HG02571 (cell line): ENCODE data around the gene AKAP13.
"Not testable (repeated sequence)": the region's sequence is repeated elsewhere in the genome, so short reads cannot be mapped to it uniquely, and the experiment has no call there.

Experiments used
- ATAC-seq: cut with Tn5 transposase; IDR thresholded peaks from one replicate; pipeline ENCODE4 v1.9.1; 2021; ENCODE audit warnings: mild to moderate bottlenecking, moderate library complexity; ENCODE audit not compliant: unreplicated experiment

The AKAP13 gene, protein sequence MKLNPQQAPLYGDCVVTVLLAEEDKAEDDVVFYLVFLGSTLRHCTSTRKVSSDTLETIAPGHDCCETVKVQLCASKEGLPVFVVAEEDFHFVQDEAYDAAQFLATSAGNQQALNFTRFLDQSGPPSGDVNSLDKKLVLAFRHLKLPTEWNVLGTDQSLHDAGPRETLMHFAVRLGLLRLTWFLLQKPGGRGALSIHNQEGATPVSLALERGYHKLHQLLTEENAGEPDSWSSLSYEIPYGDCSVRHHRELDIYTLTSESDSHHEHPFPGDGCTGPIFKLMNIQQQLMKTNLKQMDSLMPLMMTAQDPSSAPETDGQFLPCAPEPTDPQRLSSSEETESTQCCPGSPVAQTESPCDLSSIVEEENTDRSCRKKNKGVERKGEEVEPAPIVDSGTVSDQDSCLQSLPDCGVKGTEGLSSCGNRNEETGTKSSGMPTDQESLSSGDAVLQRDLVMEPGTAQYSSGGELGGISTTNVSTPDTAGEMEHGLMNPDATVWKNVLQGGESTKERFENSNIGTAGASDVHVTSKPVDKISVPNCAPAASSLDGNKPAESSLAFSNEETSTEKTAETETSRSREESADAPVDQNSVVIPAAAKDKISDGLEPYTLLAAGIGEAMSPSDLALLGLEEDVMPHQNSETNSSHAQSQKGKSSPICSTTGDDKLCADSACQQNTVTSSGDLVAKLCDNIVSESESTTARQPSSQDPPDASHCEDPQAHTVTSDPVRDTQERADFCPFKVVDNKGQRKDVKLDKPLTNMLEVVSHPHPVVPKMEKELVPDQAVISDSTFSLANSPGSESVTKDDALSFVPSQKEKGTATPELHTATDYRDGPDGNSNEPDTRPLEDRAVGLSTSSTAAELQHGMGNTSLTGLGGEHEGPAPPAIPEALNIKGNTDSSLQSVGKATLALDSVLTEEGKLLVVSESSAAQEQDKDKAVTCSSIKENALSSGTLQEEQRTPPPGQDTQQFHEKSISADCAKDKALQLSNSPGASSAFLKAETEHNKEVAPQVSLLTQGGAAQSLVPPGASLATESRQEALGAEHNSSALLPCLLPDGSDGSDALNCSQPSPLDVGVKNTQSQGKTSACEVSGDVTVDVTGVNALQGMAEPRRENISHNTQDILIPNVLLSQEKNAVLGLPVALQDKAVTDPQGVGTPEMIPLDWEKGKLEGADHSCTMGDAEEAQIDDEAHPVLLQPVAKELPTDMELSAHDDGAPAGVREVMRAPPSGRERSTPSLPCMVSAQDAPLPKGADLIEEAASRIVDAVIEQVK (N-terminal part only)

DNA sequence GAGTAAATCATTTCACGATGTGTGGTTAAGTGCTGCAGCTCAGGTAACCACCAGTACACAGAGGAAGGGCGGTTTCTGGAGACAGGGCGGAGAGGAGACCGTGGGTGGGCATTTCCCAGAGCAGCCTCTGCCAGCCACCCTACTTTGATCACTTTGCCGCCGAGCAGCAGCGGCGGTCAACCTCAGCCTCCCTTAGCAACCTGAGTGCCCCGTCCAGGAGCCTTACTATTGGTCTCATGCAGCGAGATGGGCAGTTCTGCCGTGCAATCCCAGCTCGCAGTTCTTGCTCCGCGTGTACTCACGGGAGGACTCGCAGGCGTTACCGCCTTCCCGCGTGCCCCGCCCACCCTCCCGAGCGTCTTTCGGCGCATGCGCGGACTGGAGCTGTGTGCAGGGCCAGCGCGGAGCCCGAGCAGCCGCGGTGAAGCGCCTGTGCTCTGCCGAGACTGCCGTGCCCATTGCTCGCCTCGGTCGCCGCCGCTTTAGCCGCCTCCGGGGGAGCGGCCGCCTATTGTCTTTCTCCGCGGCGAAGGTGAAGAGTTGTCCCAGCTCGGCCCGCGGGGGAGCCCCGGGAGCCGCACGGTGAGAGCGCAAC is at the start of gene AKAP13:
Gene AKAP13, plus strand, starts transcription at position 387 of the 595 bp plus-strand sequence. CDS start 105,118 bp downstream, outside the sequence.
- peak; percentile 82 for ATAC-seq

DNA sequence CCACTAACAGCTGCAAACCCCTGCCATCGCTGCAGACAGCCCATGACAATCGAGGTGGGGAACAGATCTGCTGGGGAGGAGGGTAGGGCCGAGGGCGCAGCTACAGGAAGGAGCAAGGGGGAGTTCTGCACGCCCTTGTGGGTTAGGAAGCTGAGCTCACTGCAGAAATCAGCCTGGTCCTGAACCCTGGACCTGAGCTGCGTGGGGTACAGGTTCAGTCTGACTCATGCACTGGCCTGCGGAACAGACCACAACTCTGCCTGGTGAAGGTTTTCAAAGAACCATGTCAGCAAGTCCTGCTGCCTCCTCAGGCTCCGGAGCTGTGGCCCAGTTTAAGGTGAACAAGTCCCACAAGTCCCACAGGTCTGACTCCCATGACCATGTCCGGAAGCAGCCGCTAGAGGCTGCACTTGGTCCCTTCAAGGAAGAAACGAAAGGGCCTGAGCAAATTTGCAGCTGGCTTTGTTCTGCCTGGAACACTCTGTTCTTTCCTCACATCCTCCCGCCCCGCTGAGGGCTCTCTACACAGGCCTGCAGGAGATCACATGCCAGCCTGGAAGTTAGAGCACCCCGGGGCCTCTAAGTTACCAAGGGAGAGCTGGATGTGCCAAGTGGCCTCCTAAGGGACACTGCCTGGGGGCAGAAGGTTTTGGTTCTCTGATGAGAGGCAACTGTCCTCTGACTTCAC is 49.4 kb upstream of the AKAP13 start:
- peak; percentile 59 for ATAC-seq

DNA sequence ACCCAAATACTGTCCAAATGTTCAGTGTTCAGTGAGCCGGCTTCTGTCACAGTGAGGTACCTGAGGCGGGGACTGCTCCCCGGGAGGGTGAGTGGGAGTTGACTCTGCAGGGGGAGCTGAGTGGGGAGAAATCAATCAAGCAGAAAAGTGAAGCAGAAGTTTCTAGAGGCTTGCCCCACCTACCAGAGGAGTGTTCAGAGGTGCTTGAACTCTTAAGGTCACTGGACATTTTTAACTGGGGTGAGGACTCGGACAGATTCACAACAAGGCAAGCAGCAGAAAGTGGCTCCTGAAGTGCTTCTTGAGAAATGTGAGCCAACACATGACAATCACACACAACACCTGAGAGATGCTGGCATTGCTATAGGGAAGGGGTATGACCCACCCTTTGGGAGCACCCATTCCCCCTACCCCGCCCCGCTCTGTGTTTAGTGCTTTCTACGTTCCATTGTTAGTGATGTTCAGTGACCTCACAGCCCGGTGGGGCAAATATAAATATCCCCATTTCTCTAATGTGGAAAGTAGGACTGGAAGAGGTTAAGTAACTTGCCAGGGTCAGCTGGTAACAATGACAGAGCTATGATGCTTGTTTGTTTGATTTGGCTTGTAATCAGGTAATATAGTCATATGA is 48.6 kb upstream of the AKAP13 start:
- peak; percentile 2 for ATAC-seq

DNA sequence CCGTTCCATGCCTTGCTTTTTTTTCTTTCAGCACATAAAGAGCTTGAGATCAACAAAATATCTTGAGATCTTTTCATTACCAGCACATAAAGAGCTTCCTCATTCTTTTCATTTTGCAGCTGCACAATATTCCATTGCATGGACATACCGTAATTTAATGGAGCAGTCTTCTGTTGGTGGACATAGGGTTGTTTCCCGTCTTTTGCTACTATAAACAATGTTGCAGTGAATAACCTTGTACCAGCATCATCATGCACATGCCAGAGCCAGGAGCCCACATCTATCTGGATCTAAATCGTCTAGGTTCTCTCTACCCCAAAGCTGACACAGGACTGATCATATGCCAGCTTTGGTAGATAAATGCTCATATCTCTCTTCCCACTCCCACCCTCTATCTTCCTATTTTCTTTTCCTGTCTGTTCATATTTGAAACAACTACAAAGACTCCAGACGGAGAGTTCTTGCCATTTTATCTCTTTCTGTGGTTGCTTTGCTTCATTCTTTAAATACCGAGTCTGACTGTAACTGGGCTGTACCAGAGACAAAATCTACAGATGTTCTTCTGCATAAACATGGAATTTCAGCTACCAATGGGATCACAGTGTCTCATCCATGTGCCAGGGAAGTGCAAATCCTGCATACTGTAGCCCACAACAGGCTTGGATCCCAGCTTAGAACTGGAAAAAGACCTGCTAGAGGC is 47.1 kb upstream of the AKAP13 start:
- no peak for ATAC-seq

DNA sequence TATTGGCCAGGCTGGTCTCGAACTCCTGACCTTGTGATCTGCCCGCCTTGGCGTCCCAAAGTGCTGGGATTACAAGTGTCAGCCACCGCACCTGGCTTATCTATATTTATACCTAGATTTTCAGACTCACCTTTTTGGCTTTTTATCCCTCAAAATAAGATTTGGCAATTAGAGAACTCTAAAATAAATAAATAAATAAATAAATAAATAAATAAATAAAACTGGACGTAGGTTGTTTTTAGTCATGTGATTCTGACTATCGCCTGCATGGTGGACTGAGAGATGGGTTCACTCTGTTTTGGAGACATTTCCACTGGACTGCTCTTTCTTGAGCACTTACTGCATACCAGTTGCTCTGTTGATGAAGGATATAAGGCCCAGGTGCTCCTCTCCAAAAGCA is 46.2 kb upstream of the AKAP13 start:
- no peak for ATAC-seq

DNA sequence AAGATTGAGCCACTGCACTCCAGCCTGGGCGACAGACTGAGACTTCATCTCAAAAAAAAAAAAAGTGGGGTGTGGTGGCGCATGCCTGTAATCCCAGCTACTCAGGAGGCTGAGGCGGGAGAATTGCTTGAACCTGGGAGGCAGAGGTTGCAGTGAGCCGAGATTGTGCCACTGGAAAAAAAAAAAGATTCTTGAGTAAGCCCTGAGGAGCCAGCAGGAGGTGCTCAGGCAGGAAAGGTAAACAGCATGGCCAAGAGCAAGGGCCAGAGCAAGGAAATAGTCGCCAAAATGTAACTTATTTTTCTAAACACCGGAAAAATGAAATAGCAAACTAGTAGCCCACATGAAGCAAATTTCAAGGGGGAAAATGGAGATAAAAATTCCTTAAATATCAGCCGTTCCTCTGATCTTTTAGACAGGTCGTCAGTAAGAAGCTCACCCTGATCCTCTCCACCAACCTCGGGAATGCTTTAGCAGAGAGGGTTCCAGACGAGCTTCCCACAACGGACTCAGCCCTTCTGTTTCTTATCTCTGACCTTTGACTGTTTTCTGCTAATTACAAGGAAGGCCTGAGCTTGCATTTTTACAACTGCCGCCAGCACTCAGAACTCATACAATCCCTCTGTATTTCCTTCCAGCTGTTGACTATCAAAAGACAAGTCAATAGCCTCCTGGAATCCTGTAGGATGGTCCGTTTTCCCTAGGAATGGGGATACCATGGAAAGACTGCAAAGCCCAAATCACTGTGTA is 45.0 kb upstream of the AKAP13 start:
- ATAC-seq: no peak

DNA sequence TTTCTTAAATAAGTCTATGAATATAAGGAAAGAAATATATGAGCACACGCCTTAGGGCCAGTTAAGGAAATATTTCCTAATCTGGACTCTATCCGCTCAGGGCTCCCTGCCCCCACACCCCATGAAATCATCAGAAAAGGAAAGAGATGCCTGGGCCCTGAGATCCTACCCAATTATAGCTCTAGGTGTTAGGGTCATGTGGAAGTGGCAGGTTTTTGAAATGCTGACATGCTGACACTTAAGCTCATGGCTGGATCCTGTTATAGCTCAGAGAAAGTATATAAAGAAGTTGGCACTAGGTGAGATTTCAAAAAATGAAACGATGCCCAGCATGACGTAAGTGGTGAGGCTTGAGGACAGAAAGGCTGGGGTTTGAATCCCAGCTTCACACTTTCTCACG is 43.5 kb upstream of the AKAP13 start:
- no peak for ATAC-seq

DNA sequence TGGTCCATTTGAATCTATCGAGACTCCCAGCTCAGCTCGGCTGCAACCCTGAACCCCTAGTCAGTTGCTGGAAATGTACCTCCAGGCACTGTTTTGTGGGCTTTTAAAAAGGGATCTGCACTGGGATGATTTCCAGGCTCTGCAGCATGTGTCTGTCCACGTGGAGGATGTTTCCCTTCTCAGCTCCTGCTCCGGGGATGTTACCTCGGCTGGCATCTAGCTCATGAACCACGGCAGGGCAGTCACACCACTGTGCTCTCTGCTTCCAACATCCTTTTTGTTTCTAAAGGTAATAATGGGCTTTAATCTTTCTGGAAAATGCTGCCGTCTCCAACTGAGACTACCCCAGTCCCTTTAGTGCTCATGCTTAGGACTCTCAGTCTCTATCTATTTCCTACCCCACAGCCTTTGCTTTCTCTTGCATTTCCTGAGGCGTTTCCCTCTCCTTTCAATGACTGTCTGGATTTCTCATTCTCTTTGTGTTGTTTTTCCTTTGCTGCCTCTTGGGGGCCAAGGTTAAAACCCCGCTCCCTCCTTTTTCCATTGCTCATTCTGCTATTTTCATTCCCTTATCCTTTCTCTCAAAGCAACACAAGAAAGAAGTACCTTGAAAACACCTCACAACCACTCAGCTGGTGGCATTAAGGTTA is 42.9 kb upstream of the AKAP13 start:
- no peak for ATAC-seq

DNA sequence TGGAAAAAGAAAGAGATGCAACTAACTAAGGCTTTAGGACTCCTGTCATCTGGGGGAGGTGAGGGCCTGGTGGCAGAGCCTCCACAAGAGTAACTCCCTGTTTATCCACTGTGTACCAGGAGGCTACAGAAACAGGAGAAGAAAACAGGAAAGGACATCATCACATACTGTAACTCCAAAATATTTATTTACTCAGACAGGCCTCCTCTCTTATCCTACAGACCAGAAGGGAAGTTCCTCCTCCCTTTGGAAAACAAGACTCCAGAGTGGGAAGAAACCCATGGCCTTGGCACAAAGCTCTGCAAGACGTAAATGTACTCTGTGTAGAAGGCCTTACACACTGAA is 40.1 kb upstream of the AKAP13 start:
- ATAC-seq: no peak

DNA sequence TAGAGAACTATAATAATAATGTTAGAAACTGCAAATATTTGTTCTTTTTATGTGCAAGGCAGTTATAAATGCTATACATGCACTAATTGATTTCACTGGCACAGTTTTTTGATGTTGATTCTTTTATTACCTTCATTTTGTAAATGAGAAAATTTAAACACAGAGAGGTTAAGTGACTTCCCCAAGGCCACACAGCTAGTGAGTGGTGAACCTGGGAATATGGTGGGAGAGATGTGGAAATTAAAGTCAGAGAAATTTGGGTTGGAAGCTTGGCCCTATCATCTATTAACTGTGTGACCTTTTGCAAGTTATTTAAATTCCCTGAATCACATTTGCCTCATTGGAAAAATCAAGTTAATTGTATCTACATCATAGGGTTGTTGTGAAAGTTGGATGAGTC is 39.6 kb upstream of the AKAP13 start:
- ATAC-seq: no peak

DNA sequence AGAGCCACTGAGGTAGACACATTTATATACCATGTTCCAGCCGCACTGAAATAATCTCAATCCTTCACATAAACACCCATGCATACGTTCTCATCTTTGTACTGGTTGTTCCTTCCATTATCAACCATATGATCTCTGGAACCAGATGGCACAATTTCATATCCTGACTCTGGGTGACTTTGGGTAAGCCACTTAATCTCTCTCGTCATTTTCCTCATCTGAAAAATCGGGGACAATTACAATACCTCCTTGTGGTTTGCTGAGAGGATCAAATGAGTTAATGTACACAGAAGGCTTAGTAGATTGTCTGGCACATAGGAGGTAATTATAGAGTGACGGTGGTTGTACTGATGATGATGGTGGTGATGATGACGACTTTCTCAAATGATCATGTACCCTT is 38.2 kb upstream of the AKAP13 start:
- not testable (repeated sequence) for ATAC-seq

DNA sequence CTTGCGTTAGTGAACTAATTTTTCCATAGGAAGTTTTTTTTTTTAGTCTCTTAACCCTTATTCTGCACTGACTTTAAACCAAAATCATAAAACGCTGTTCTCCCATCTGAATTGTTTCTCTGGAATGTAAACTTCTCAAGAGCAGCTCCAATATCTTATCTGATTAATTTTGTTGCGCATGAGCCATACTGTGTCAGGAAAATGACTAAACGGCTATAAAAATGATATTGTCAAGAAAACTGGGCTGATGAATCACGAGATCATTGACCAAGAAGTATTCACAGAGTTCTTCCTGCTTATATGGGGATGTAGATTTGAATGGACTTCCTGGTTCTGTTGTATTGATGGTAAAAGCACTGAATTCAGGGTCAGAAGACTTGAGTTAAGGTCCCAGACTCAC is 37.0 kb upstream of the AKAP13 start:
- ATAC-seq: not testable (repeated sequence)

DNA sequence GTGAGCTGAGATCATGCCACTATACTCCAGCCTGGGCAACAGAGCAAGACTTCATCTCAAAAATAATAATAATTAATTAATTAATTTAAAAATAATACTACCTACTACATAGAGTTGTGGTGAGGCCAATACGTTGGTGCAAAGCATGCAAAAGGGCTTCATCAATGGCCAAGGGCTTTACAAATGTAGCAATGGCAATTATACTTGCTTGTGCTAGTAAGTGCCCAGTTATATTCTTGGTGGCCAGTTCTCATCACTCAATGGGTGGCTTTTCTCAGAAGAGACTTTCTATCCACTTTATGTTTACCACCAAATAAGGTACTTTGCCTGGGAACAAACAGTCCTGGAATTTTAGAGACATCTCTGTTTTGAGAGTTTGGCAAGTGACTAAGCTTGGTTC is 36.2 kb upstream of the AKAP13 start:
- ATAC-seq: not testable (repeated sequence)

DNA sequence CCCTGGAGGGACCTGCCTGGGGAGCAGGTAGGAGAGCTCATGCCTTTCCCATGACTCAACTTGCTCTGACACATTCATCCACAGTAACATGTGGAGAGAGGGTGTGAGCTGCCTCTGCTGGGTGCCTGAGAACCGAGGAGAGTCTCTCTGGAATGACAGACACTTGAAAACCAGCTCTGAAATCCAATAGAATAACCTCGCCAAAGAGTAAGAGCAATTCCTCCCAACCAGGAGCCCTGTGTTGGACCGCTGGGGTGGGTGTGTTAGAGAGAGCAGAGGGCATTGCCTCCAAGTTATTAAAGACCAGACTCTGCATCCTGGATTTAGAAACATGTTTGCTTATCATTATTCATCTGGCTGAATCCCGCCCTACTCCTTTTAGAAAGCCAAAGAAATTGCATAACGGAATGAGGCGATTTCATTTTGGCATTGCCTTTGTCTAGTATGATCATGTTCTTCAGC is 35.7 kb upstream of the AKAP13 start:
- not testable (repeated sequence) for ATAC-seq

DNA sequence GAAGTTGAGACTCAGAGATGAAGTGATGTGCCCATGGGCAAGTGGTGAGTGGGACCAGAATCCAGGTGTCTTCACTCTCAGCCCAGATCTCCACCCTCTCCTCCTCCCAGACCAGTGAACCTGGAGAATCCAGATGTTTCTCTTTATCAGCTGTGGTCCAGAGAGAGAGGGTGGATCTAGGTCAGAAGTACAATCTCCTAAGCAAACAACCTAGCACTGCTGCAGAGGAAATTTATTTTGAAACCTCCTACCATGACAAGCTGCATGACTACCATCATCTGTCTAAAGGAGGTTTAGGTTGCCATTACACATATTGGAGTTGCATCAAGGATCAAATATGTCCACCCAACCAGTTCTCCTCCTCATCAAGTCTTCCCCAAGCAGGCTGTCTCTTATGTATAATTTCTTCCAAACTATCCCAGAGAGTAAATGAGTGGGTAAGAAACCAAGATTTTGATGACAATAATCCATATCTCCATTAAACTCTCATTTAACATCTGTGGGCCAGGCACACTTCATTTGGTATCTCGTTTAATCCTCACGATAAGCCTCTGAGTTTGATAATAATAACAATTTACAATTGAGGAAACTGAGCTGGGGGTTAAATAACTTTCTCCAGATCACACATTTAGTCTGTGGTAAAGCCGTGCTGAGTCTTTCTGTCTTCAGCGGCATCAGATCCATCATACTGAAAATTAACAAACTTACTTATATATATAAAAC is 35.0 kb upstream of the AKAP13 start:
- ATAC-seq: not testable (repeated sequence)

DNA sequence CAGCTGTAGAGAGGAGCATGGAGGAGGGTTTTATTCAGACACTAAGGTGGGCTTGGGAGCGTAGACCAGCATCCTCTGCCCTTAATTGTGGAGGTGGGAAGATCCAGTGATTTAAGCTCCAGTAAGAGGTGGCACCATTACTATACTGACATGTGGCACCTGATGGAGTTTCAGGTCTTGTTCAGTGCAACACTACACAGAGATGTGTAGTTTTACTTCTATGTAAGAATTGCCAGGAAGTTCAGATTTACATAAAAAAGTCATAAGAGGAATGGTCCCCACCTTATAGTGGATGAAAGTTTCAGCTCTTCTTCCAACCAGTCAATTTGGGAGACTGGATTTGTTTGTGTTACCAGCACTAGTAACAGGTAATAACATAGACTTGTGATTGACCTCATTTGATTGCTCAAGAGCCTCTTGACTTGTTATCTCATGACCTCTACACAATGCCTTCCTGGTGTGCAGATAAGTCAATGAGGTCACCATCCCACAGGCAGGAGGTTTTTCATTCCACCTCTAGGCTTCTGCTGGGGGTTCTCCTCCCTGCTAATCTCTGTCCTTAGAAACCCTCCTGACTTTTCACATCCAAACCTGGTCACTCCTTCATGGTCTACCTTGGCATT is 33.8 kb upstream of the AKAP13 start:
- ATAC-seq: not testable (repeated sequence)
